Mesenteric fat pad (tissue), 1 donor: Measurements from ENCODE around the gene KAT6B. TPM values are rescaled to one million over a fixed set of nuclear protein-coding genes. Genes with fewer than 3 reads are reported as not detected.
"Not testable (repeated sequence)": the region's sequence is repeated elsewhere in the genome, so short reads cannot be mapped to it uniquely, and the experiment has no call there.

ENCODE experiments used
- DNase-seq: peaks from one replicate; pipeline ENCODE4 v3.0.0-alpha.2; 2020; ENCODE audit warnings: low spot score
- total RNA-seq: library from RNA; stranded (reverse); fragmentation: NEBNext Ultra II Directional; extraction: Animal tissue kit (Norgen Biotek cat#: 25700); gene quantifications from one replicate; pipeline ENCODE4 v1.2.1, GENCODE V29; 2021
- donor health status: DM: yes; HTN: yes; CAD: no.

The KAT6B gene
- total RNA-seq, 1 donor from 2014 or later: 28.8 TPM

DNA sequence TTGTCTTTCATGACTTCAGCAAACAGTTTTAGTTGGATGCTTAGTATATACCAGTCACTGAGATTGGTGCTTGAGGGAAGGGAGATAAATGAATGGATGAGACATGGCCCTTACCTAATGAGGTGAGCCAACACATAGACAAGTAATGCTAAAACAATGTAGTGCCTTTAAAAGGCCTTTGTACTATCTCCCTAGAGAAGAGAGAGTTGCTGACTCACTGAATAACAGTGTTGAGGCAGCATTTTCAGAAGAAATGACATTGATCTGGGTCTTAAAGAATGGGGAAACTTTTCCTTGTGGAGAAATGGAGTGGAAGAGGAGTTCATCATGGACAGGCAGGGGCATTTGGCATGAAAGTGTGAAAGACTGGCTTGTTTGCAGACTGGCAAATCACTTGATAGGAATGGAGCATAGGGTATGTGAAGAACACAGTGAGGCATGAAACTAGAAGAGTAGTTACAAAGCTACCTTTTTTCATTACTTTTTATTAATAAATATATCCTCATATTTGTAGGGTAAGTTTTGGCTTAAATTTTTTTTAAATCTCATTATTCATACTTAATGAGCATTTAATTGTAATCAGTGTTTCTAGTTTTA, 91.2 kb downstream of the KAT6B start:
- DNase-seq: no peak

- no peak for DNase-seq
Measured at GRCh38 chr10:74919671-74920070, 93.3 kb downstream of the KAT6B start.

DNA sequence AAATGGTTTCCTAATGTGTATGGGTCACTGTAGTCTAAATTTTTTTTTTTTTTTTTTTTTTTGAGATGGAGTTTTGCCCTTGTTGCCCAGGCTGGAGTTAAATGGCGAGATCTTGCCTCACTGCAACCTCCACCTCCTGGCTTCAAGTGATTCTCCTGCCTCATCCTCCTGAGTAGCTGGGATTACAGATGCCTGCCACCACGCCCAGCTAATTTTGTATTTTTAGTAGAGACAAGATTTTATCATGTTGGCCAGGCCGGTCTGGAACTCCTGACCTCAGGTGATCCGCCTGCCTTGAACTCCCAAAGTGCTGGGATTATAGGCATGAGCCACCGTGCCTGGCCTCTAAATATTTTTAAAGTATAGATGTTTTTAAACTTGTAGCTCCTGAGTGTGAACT, 94.7 kb downstream of the KAT6B start:
- not testable (repeated sequence) for DNase-seq

DNA sequence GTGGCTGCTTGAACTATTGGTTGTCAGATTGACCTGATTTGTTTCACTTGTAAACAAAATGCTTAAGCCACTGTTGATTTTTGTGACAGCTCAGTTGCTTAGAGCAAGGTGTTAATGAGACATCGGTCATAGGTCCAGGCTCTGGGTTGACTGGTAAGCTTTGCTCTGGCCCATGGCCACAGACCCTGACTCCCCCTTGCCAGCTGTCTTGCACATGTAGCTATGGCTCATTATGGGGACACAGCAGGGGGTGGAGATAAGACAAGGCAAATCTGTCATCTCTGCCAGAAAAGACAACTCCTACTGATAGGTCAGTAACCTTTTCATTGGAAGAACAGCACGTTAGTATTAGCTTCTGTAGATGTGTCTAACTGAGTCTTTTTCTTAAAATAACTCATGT, 95.3 kb downstream of the KAT6B start:
- DNase-seq: no peak

DNA sequence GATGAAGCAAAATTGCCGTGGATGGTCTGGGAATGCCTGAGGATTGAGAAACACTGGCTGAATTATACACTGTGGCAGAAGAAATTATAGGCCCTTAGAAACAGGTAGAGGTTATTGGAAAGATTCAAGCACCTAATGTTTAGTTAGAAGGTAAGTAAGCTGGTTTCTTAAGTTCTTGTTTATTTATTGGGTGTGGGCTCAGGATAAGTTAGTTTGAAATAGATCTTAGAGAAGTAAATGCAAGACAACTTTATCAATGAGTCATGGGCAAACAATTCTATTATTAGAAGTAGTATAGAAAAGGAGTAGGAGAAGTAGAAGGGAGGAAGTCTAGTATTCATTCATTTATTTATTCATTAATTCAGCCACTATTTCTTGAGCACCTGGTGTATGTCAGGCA, 96.5 kb downstream of the KAT6B start:
- no peak for DNase-seq

- DNase-seq: no peak
Measured at GRCh38 chr10:74923556-74923955, 97.2 kb downstream of the KAT6B start.

DNA sequence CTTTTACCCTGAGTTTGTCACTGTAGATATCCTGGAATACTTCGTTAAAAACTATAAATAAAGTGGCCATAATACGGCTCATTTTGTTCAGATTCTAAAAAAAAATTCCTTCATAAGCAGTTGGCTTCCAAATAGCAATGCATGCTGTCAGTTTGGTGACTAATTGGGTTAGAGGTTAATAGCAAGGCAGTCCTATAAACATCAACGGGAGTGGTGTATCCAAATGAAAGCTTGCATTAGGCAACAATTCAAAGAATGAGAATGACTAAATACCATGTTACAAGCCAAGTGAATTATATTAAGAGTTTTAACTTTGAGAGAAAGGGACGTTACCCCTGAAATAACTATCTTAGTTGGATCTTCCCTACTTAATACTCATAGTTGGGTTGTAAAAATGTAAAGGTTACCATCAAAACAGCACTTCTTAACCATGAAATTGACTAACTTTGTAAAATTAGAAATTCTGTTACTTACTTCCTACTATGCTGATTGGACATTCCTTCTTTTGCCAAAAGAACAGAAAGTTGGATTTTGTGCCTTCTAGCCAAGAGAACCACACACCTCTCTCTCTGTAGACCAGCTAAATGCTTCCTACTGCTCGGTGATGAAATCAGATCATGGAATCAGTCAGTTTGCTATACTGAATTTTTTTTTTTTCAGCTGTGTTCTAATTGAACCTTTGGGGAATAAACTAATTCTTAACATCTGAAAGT, 98.0 kb downstream of the KAT6B start:
- no peak for DNase-seq

DNA sequence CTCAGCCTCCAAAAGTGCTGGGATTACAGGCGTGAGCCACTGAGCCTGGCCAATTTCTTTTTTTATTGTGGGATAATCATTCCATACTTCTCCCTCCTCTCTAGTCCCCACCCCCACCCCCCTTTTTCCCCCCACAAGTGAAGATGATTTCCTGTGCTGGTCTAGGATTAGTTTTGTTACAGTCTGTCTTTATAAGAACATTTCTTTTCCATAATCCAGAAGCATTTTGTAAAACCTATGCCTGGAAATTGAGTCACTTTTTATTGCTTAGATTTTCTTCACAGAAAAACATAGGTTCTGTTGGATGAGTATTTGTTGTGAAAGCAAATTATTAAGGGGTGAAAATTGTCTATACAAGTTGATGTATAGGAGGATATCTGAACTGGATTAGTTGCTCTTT, 98.9 kb downstream of the KAT6B start:
- no peak for DNase-seq

- no peak for DNase-seq
Measured at GRCh38 chr10:74925708-74926107, 99.3 kb downstream of the KAT6B start.

DNA sequence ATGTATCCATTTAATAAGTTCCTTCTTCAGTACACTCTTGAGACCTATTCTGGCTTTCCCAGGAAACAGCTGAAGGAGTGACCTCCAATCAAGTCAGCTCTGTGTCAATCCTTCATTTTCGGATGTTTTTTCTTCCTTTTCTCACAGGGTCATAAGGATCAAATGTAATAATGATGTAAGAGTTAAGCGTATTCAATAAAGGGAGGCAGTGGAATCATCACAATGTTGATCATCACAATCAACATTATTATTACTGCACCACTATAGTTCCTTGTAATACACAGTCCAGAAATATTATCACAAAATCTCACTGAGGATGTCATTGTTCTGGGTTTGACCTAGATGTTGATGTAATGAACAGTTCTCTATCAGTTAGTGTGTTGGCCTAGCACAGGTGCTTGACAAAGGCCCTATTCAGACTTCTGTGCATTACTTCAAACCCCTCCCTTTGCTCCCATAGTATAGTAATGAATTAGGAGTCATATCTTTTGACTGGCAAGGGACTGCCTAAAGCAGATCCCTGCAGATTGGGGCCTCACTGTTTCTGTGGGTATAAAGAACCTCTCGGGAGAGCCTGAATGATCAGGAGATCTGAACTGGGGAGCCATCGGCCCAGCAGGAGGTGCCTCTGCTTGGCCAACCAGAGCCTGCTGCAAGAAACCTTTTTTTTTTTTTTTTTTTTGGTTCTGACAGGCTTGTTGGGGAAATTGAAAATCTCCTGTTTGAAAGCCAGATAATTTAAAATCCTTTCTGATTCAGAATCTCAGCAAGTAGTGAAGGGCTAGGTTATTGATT, 100.6 kb downstream of the KAT6B start:
- no peak for DNase-seq

DNA sequence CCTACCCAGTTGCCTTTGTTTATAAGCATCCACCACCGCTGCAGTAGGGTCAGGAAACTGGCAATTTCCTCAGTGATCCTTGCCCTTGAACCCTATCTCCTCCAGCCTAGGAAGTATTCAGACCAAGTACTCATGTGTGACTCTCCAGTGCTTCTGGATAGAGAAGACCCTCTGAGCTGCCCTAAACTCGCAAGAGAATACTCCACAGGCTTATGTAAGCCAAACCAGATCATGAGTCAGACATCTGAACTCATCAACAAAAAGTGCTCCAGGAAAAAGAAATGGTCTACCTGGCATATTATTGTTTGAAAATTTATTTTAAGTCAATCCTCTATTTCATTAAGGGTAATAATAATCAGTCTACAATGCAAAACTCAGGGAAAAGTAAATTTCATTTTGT, 101.3 kb downstream of the KAT6B start:
- DNase-seq: no peak

GRCh38 chr10:74928742-74929191, 102.4 kb downstream of the KAT6B start:
- DNase-seq: no peak

DNA sequence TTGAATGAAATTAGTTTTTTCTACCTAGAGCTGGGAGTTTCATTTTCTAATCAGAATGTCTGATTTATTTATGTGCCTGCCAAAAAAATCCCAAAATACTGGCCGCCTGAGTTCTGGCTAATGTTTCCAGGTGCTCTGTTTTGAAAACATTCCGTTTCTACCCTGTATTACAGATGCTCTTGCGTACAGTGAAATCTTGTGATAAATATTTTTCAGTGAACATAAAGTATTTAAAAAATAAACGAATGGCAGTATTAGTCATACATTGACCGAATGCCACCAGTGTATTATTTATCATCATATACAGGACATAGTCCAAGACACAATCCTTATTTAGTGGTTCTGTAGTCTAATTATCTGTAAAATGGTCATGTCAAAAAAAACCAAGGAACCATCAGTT, 102.8 kb downstream of the KAT6B start:
- DNase-seq: no peak

- no peak for DNase-seq
Measured at GRCh38 chr10:74930965-74931364, 104.6 kb downstream of the KAT6B start.

DNA sequence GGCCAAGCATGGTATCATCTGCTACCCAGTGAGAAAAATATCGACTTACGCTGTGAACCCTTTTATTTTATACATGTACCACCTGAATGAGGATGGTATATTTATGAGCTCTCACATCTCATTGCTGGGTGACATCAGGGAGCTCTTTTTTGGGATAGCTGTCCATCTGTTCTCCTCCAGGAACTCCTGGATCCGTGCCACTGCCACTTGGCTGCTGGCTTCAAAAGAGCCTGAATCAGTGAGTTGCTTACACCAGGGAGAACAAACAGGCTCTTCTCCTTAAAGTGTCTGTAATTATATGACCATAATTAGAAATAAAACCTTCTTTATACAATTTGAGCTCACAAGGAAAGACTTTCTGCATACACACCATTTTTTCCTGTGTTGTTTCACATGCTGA, 106.2 kb downstream of the KAT6B start:
- DNase-seq: no peak

DNA sequence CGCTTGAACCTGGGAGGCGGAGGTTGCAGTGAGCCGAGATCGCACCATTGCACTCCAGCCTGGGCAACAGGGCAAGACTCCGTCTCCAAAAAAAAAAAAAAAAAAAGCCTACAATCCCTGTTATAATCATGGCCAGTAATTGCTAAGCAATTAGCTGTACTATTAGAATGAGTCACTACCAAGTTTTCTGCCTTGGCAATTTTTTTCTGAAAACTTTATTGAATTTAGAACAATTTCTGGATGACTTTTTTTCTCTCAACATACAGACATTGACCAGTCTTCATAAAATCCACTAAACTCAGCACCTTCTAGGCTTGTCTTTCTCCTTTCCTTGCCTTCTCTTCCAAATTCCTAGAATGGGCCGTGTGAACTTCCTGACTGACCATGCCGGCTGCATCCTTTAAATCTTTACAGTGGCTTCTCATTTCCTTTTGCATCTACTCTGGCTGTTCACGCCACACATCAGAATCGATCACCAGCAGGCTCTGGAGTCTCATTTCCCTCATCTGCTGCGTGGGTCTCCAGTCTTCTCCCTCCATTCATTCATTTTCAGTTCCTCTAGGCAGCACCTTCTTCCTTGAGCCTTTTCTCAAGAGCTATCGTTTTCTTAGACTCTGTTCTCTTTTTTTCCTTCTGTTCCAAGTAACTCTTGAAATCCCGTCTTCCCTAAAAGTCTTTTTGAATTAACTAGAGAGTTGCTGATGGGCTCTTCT, 107.9 kb downstream of the KAT6B start:
- no peak for DNase-seq

GRCh38 chr10:74936577-74937265, 110.3 kb downstream of the KAT6B start:
- DNase-seq: no peak

DNA sequence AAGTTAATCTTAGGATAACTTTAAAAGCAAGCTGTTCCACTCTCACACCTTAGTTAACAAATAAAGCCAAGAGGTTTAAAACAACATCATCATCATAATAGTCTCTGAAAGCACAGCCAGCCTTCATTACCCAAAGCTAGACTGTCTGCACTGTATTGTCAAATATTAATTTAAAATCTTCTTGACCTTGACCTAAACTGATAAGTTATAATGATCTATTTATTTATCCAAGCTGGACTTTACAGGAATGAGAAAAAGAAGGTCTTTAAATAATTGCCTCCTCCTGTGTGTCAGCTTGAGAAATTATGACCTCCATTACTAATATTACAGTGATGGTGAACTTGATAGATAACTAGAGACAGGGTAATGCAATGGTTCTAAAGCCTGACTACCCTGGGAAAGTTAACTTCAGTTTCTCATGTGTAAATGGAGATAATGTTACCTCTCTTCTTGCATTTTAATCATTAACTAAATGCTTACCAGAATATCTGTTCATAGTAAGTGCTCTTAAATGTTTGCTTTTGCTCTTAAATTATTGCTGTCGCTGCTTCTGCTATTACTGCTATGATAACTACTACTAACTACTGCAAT, 111.0 kb downstream of the KAT6B start:
- no peak for DNase-seq

GRCh38 chr10:74944205-74944604, 117.8 kb downstream of the KAT6B start:
- DNase-seq: no peak

- DNase-seq: no peak
Measured at GRCh38 chr10:74947781-74948401, 121.5 kb downstream of the KAT6B start.
